Mesothelial cell of epicardium (in vitro differentiated cells): ENCODE results near the gene GDF15. TPM values are rescaled to one million over a fixed set of nuclear protein-coding genes. Genes with fewer than 3 reads are reported as not detected.
A peak's percentile ranks its signal among the peaks of the same experiment; 100 is the strongest.

Source experiments
- DNase-seq, 2 experiments: peaks; one replicate each; pipeline ENCODE4 v3.0.0; 2021; ENCODE audit warnings: low spot score in 2 of 2; ENCODE audit not compliant: unreplicated experiment in 2 of 2
- H3K27ac Mint-ChIP-seq: 2 replicates; pipeline ENCODE4 v1.8.0; 2021; ENCODE audit warnings: mixed read lengths
- H3K27me3 Mint-ChIP-seq: 2 replicates; pipeline ENCODE4 v1.8.0; 2021; ENCODE audit warnings: low read depth, mixed read lengths
- H3K36me3 Mint-ChIP-seq: 2 replicates; pipeline ENCODE4 v1.8.0; 2021; ENCODE audit warnings: mixed read lengths
- H3K4me1 Mint-ChIP-seq: 2 replicates; pipeline ENCODE4 v1.8.0; 2021; ENCODE audit warnings: mixed read lengths
- H3K4me3 Mint-ChIP-seq: 2 replicates; pipeline ENCODE4 v1.8.0; 2021; ENCODE audit warnings: mild to moderate bottlenecking, moderate library complexity, mixed read lengths
- H3K9me3 Mint-ChIP-seq: 2 replicates; pipeline ENCODE4 v1.8.0; 2021; ENCODE audit warnings: mixed read lengths
- CTCF ChIP-seq: fragments of 200-600 bp; sonication (generic); IDR thresholded peaks from one replicate; pipeline ENCODE4 v1.5.0; 2021; ENCODE audit warnings: antibody characterized with exemption; ENCODE audit not compliant: unreplicated experiment
- total RNA-seq: library from RNA; stranded (reverse); gene quantifications from 3 replicates; pipeline ENCODE4 v1.2.1, GENCODE V29; 2021

GDF15 gene
- 3.2 to 4.7 TPM (median 3.9 TPM) in 3 replicates for total RNA-seq

GRCh38 chr19:18385675-18386542 is at the start of gene GDF15:
TSS of gene GDF15 (plus strand) at chr19:18386158. CDS start at chr19:18386190, 32 bp downstream.
- peaks cover 16% of the 10 kb centered on the region for H3K4me1 Mint-ChIP-seq
- peak within 1 kb of the TSS; percentile 33 for H3K4me3 Mint-ChIP-seq
- H3K9me3 Mint-ChIP-seq: no peaks in the 10 kb centered on the region
- H3K27ac Mint-ChIP-seq: no peak within 1 kb of the TSS
- peaks cover 6% of the 10 kb centered on the region for H3K27me3 Mint-ChIP-seq
- peak; percentile 37 for TF ChIP-seq CTCF
- DNase-seq: peak in 1 of 2 experiments; percentile 47
- H3K36me3 Mint-ChIP-seq: no peaks in the 10 kb centered on the region

GRCh38 chr19:18338541-18338940 is 47.4 kb upstream of the GDF15 start:
- Mint-ChIP-seq H3K4me3 (peak overlapping the region; percentile 47), H3K9me3 (no peaks in the 10 kb centered on the region), H3K4me1 (peaks cover 10% of the 10 kb centered on the region), H3K27ac (no peak overlapping the region), H3K27me3 (no peaks in the 10 kb centered on the region), H3K36me3 (no peaks in the 10 kb centered on the region)
- no peak for DNase-seq
- TF ChIP-seq CTCF: no peak

- Mint-ChIP-seq H3K4me1 (peaks cover 14% of the 10 kb centered on the region), H3K9me3 (no peaks in the 10 kb centered on the region), H3K27ac (peak overlapping the region; percentile 18), H3K4me3 (peak overlapping the region; percentile 72), H3K36me3 (no peaks in the 10 kb centered on the region), H3K27me3 (no peaks in the 10 kb centered on the region)
- TF ChIP-seq CTCF: no peak
- no peak for DNase-seq
Observed at GRCh38 chr19:18339723-18340122, 46.2 kb upstream of the GDF15 start.

- Mint-ChIP-seq H3K36me3 (no peaks in the 10 kb centered on the region), H3K4me1 (peaks cover 14% of the 10 kb centered on the region), H3K9me3 (no peaks in the 10 kb centered on the region), H3K27ac (peak within 1 kb of the TSS; percentile 47), H3K27me3 (no peaks in the 10 kb centered on the region), H3K4me3 (peak within 1 kb of the TSS; percentile 72)
- no peak for TF ChIP-seq CTCF
- DNase-seq: peak; percentile 43 to 66
Observed at GRCh38 chr19:18340190-18340989, 45.6 kb upstream of the GDF15 start, which contains the start of gene PGPEP1. TSS of gene PGPEP1 (plus strand) at chr19:18340598. CDS start at chr19:18340682, 84 bp downstream.

GRCh38 chr19:18340990-18341868 is 44.7 kb upstream of the GDF15 start:
- H3K27me3 Mint-ChIP-seq: no peaks in the 10 kb centered on the region
- H3K9me3 Mint-ChIP-seq: no peaks in the 10 kb centered on the region
- H3K4me1 Mint-ChIP-seq: peaks cover 14% of the 10 kb centered on the region
- no peak for TF ChIP-seq CTCF
- DNase-seq: no peak
- peak overlapping the region; percentile 47 for H3K27ac Mint-ChIP-seq
- peaks cover 4% of the 10 kb centered on the region for H3K36me3 Mint-ChIP-seq
- H3K4me3 Mint-ChIP-seq: peak overlapping the region; percentile 72
